AG10803 (cell line): ENCODE results near the gene NEFH.

Source experiments
- DNase-seq: peaks from one replicate; pipeline ENCODE4 v3.0.0; 2010; ENCODE audit warnings: low read depth
- H3K4me3 ChIP-seq: 2 replicates; pipeline ENCODE4 v1.5.1; 2011; ENCODE audit warnings: mild to moderate bottlenecking, low read length, control low read depth
- CTCF ChIP-seq: conservative IDR thresholded peaks from 2 replicates; pipeline ENCODE4 v1.5.1; 2011; ENCODE audit warnings: mild to moderate bottlenecking, low read length, control low read depth, inconsistent platforms

NEFH gene

GRCh38 chr22:29477723-29478318, 2.2 kb upstream of the NEFH start:
- no peak for DNase-seq
- no peak overlapping the region for H3K4me3 ChIP-seq
- no peak for TF ChIP-seq CTCF

- DNase-seq = no peak
- TF ChIP-seq CTCF = no peak
- no peak overlapping the region for H3K4me3 ChIP-seq
These were observed 1.4 kb upstream of the NEFH start for GRCh38 chr22:29478326-29479276.

GRCh38 chr22:29480262-29480511, 169 bp downstream of the NEFH start:
- no peak for TF ChIP-seq CTCF
- peak overlapping the region; percentile 9; the same call in 1 of the 2 replicates for H3K4me3 ChIP-seq
- DNase-seq = no peak

- TF ChIP-seq CTCF = no peak
- peak overlapping the region; percentile 26; the same call in 1 of the 2 replicates for H3K4me3 ChIP-seq
- peak; percentile 35 for DNase-seq
These were observed 670 bp downstream of the NEFH start for GRCh38 chr22:29480512-29481264.

- peak; percentile 6 for DNase-seq
- peak overlapping the region; percentile 26; the same call in 1 of the 2 replicates for H3K4me3 ChIP-seq
- no peak for TF ChIP-seq CTCF
These were observed 1.4 kb downstream of the NEFH start for GRCh38 chr22:29481265-29482000.

- H3K4me3 ChIP-seq = no peak overlapping the region
- TF ChIP-seq CTCF = no peak
- DNase-seq = no peak
These were observed 2.2 kb downstream of the NEFH start for GRCh38 chr22:29482253-29482652.
